Endothelial cell of umbilical vein (primary cell): ENCODE measurements around the gene C4orf51. TPM values are rescaled to one million over a fixed set of nuclear protein-coding genes. Genes with fewer than 3 reads are reported as not detected.

ENCODE experiments used
- BruUV-seq: library from RNA; stranded (reverse); fragments of 400-500 nt; replicated peaks from 2 replicates; lab custom pipeline; 2021; lab: Mats Ljungman, UMichigan
- CTCF ChIA-PET: fragments of 300-600, 350-600 bp; sonication (Branson Sonifier 250); formaldehyde crosslinking; loops from one replicate; lab custom pipeline; 2021; ENCODE audit warnings: antibody characterized with exemption, inconsistent platforms; lab: Charles Lee
- POLR2A ChIA-PET: fragments of 300-600, 350-600 bp; sonication (Branson Sonifier 250); formaldehyde crosslinking; loops from one replicate; lab custom pipeline; 2021; ENCODE audit warnings: antibody characterized with exemption, inconsistent platforms; lab: Charles Lee
- DNase-seq: peaks from one replicate; pipeline ENCODE4 v3.0.0-alpha.2; 2011; ENCODE audit warnings: low read depth, low spot score
- FAIRE-seq: peaks from 2 replicates; lab custom pipeline; 2011; peaks lifted over from hg19 to GRCh38; lab: Jason Lieb, UNC
- H2AFZ ChIP-seq: 2 replicates; pipeline ENCODE4 v1.6.0; 2012; ENCODE audit warnings: low read depth, low read length, control low read depth, inconsistent platforms
- H3K27ac ChIP-seq: 2 replicates; pipeline ENCODE4 v1.5.1; 2011; ENCODE audit warnings: low read depth, mild to moderate bottlenecking, control low read depth, low read length, moderate library complexity; ENCODE audit not compliant: insufficient read depth
- H3K27me3 ChIP-seq, 2 experiments: 2 replicates each; pipeline versions ENCODE4 v1.6.0 to v1.6.1; 2011; ENCODE audit warnings: low read length in 2 of 2, mixed read lengths in 1 of 2; ENCODE audit not compliant: control insufficient read depth in 2 of 2, insufficient read depth in 2 of 2
- H3K36me3 ChIP-seq, 2 experiments: 2 replicates in 1 of 2; 3 replicates in 1 of 2; pipeline ENCODE4 v1.5.1; 2011; ENCODE audit warnings: low read length in 2 of 2, mild to moderate bottlenecking in 1 of 2, moderate library complexity in 1 of 2; ENCODE audit not compliant: control insufficient read depth in 2 of 2, insufficient read depth in 2 of 2; ENCODE audit errors: extremely low read depth in 1 of 2
- H3K4me1 ChIP-seq: 3 replicates; pipeline ENCODE4 v1.5.1; 2011; ENCODE audit warnings: mild to moderate bottlenecking, low read length; ENCODE audit not compliant: control insufficient read depth, insufficient read depth; ENCODE audit errors: extremely low read depth
- H3K4me2 ChIP-seq: 2 replicates; pipeline ENCODE4 v1.6.1; 2011; ENCODE audit warnings: low read length, control low read depth, mixed read lengths; ENCODE audit not compliant: insufficient read depth
- H3K4me3 ChIP-seq, 3 experiments: fragments of 200-600 bp in 1 of 3; sonication (generic), shearing (Covaris generic) in 1 of 3; replicated peaks in 1 of 3; 2 replicates each; pipeline ENCODE4 v1.5.1; 2011 to 2016; ENCODE audit warnings: control low read depth in 3 of 3, low read length in 3 of 3, mild to moderate bottlenecking in 2 of 3, inconsistent platforms in 1 of 3, low read depth in 1 of 3, moderate library complexity in 1 of 3; ENCODE audit not compliant: insufficient read depth in 1 of 3
- H3K79me2 ChIP-seq: 2 replicates; pipeline ENCODE4 v1.6.0; 2012; ENCODE audit warnings: low read length, inconsistent platforms; ENCODE audit not compliant: control insufficient read depth, insufficient read depth
- H3K9ac ChIP-seq: replicated peaks from 2 replicates; pipeline ENCODE3; 2011; ENCODE audit warnings: low read length, control low read depth; ENCODE audit not compliant: insufficient read depth; ENCODE audit errors: extremely low read depth
- H3K9me1 ChIP-seq: replicated peaks from 3 replicates; pipeline ENCODE4 v1.6.0; 2011; ENCODE audit warnings: mild to moderate bottlenecking, low read length; ENCODE audit not compliant: control insufficient read depth, insufficient read depth; ENCODE audit errors: extremely low read depth
- H3K9me3 ChIP-seq: replicated peaks from 2 replicates; pipeline ENCODE4 v1.5.1; 2012; ENCODE audit warnings: low read length, inconsistent platforms; ENCODE audit not compliant: control insufficient read depth, insufficient read depth
- H4K20me1 ChIP-seq: replicated peaks from 2 replicates; pipeline ENCODE3; 2011; ENCODE audit warnings: mild to moderate bottlenecking, low read length; ENCODE audit not compliant: control insufficient read depth, insufficient read depth; ENCODE audit errors: extremely low read depth
- CTCF ChIP-seq, 2 donors: IDR thresholded peaks; 1 replicate in 1 of 2; 2 replicates in 1 of 2; pipeline ENCODE4 v1.5.1; 2011; ENCODE audit warnings: low read length in 2 of 2, mild to moderate bottlenecking in 2 of 2, moderate library complexity in 2 of 2, control low read depth in 1 of 2, inconsistent platforms in 1 of 2, low read depth in 1 of 2; ENCODE audit not compliant: insufficient read depth in 1 of 2; ENCODE audit errors: extremely low read depth in 1 of 2
- EZH2 ChIP-seq: IDR thresholded peaks from 2 replicates; pipeline ENCODE4 v1.6.1; 2012; ENCODE audit warnings: borderline replicate concordance, low read depth, mild to moderate bottlenecking, moderate library complexity, low read length, inconsistent platforms; ENCODE audit not compliant: severe bottlenecking
- FOS ChIP-seq: IDR thresholded peaks from 2 replicates; pipeline ENCODE4 v1.6.1; 2011; ENCODE audit warnings: mild to moderate bottlenecking, low read length, moderate library complexity, borderline replicate concordance; ENCODE audit not compliant: insufficient read depth
- GATA2 ChIP-seq: IDR thresholded peaks from 2 replicates; pipeline ENCODE4 v1.7.0; 2011; ENCODE audit warnings: low read depth, mild to moderate bottlenecking, moderate library complexity, mixed read lengths, low read length; ENCODE audit not compliant: insufficient read length, insufficient read depth
- JUN ChIP-seq: IDR thresholded peaks from 2 replicates; pipeline ENCODE4 v1.6.1; 2011; ENCODE audit warnings: borderline replicate concordance, low read depth; ENCODE audit not compliant: insufficient read length, insufficient read depth
- MAX ChIP-seq: IDR thresholded peaks from 2 replicates; pipeline ENCODE4 v1.6.1; 2011; ENCODE audit not compliant: insufficient read depth, insufficient read length
- MYC ChIP-seq: IDR thresholded peaks from one replicate; pipeline ENCODE4 v1.6.1; 2011; ENCODE audit warnings: mild to moderate bottlenecking, low read depth, low read length
- POLR2A ChIP-seq: IDR thresholded peaks from 2 replicates; pipeline ENCODE4 v1.6.1; 2012; ENCODE audit warnings: low read depth, mild to moderate bottlenecking, control low read depth, low read length
- POLR2AphosphoS5 ChIP-seq: IDR thresholded peaks from 2 replicates; pipeline ENCODE4 v1.6.1; 2012; ENCODE audit warnings: low read depth, mild to moderate bottlenecking, control low read depth, low read length, moderate library complexity; ENCODE audit not compliant: insufficient read depth
- dilution Hi-C: fragments of 300-500 bp; cut with MboI; formaldehyde crosslinking; loops from one replicate; pipeline ENCODE4 v1.15.0; 2019; ENCODE audit warnings: low sequenced_read_pairs; ENCODE audit not compliant: extremely low pct_ligation_motif_present
- intact Hi-C: fragments of 100-400 bp; cut with micrococcal nuclease; formaldehyde crosslinking; loops from one replicate; pipeline ENCODE4 v1.10.0; 2022
- polyA plus RNA-seq, 4 experiments: library from polyadenylated mRNA; depleted of rRNA in 3 of 4; stranded (reverse) in 3 of 4; unstranded in 1 of 4; fragments of >200 nt; gene quantifications; 2 replicates each; pipeline versions ENCODE4 v1.2.1 to v1.2.3, GENCODE V29; 2011 to 2012; ENCODE audit warnings: missing spikeins in 1 of 4
- total RNA-seq: library from RNA; stranded (reverse); gene quantifications from 2 replicates; pipeline ENCODE4 v1.2.3, GENCODE V29; 2021

C4orf51 gene
- total and polyA plus RNA-seq, 2 donors (not counting 3 experiments of a cell fraction or from before 2014, with no cell fraction given) = not detected

GRCh38 chr4:145763399-145763798 is 83.5 kb downstream of the C4orf51 start:
- H4K20me1 ChIP-seq = no peaks in the 10 kb centered on the region
- no peak for FAIRE-seq

More at GRCh38 chr4:145763399-145763798, 83.5 kb downstream of the C4orf51 start:
- no TSS peak for BruUV-seq
- intact Hi-C loops = no loop called here
- H3K9ac ChIP-seq = no peak overlapping the region
- H3K27me3 ChIP-seq = no peaks in the 10 kb centered on the region
- ChIA-PET CTCF (no interaction called here), POLR2A (no interaction called here)
- no peaks in the 10 kb centered on the region for H3K79me2 ChIP-seq
- no peaks in the 10 kb centered on the region for H3K9me1 ChIP-seq
- H2AFZ ChIP-seq = no peak overlapping the region
- H3K9me3 ChIP-seq = no peaks in the 10 kb centered on the region
- H3K4me1 ChIP-seq = no peaks in the 10 kb centered on the region
- peaks cover 3 to 20% of the 10 kb centered on the region in 2 experiments for H3K36me3 ChIP-seq
- TF ChIP-seq GATA2 (no peak), EZH2 (no peak), POLR2A (no peak), POLR2AphosphoS5 (no peak), MYC (no peak), JUN (no peak), MAX (no peak), CTCF (IDR thresholded peaks at IDR 0.05; ENCODE audit: extremely low read depth in 1 of 2, insufficient read depth in 1 of 2, low read depth in 1 of 2, low read length in 2 of 2) (no peak), FOS (no peak)
- no peak overlapping the region for H3K4me2 ChIP-seq
- no peak overlapping the region for H3K27ac ChIP-seq
- no peak overlapping the region for H3K4me3 ChIP-seq
- no peak for DNase-seq
- dilution Hi-C loops = no loop called here
